ENCODE measurements around the gene FRAT1.

- TF ChIP-seq CREM (IDR thresholded peaks at IDR 0.05; ENCODE audit: low read depth) (no peak), SP1 (IDR thresholded peaks at IDR 0.05; ENCODE audit: low read depth, low read length) (no peak), HDGF (IDR thresholded peaks at IDR 0.05) (no peak), POLR2A (IDR thresholded peaks at IDR 0.05; ENCODE audit: low read depth, low read length) (no peak), RFX5 (IDR thresholded peaks at IDR 0.05; ENCODE audit: low read depth, low read length) (no peak), NFIC (IDR thresholded peaks at IDR 0.05; ENCODE audit: low read depth, low read length) (no peak)
- TF ChIP-seq, protein P1, sequence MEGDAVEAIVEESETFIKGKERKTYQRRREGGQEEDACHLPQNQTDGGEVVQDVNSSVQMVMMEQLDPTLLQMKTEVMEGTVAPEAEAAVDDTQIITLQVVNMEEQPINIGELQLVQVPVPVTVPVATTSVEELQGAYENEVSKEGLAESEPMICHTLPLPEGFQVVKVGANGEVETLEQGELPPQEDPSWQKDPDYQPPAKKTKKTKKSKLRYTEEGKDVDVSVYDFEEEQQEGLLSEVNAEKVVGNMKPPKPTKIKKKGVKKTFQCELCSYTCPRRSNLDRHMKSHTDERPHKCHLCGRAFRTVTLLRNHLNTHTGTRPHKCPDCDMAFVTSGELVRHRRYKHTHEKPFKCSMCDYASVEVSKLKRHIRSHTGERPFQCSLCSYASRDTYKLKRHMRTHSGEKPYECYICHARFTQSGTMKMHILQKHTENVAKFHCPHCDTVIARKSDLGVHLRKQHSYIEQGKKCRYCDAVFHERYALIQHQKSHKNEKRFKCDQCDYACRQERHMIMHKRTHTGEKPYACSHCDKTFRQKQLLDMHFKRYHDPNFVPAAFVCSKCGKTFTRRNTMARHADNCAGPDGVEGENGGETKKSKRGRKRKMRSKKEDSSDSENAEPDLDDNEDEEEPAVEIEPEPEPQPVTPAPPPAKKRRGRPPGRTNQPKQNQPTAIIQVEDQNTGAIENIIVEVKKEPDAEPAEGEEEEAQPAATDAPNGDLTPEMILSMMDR (IDR thresholded peaks at IDR 0.05 in 2 of 3, conservative IDR thresholded peaks at IDR 0.05 in 1 of 3; ENCODE audit: control insufficient read depth in 2 of 3, extremely low read depth in 1 of 3, insufficient read depth in 1 of 3, low read depth in 3 of 3, low read length in 3 of 3): no peak
Measured at GRCh38 chr10:97366572-97366971, 47.5 kb downstream of the FRAT1 start.
